Measurements from ENCODE around the gene TPRKB. TPM values are rescaled to one million over a fixed set of nuclear protein-coding genes. Genes with fewer than 3 reads are reported as not detected.
A peak's percentile ranks its signal among the peaks of the same experiment; 100 is the strongest.
"Not testable (repeated sequence)": the region's sequence is repeated elsewhere in the genome, so short reads cannot be mapped to it uniquely, and the experiment has no call there.

TPRKB gene
- total RNA-seq, 1 experiment from 2014 or later = 44.7 TPM

GRCh38 chr2:73684905-73685304 is 52.2 kb downstream of the TPRKB start:
- not testable (repeated sequence) for H3K9ac ChIP-seq (ENCODE audit: extremely low read depth, insufficient read length, low read length); H3K79me1 ChIP-seq (ENCODE audit: insufficient read depth, low read depth, low read length, poor library complexity, severe bottlenecking); H3K27ac ChIP-seq (ENCODE audit: insufficient read length, low read depth, low read length); H3K4ac ChIP-seq (ENCODE audit: low read depth, low read length); H2AFZ ChIP-seq (ENCODE audit: low read length); H2AK5ac ChIP-seq (ENCODE audit: insufficient read length, low read length); H3K4me3 Mint-ChIP-seq; H2BK120ac ChIP-seq (ENCODE audit: low read depth, low read length, poor library complexity, severe bottlenecking); H4K20me1 ChIP-seq (ENCODE audit: control insufficient read depth, insufficient read depth, insufficient read length); H2BK12ac ChIP-seq (ENCODE audit: insufficient read length, low read depth, low read length); H3K27me3 ChIP-seq (ENCODE audit: insufficient read depth, low read length); H4K91ac ChIP-seq (ENCODE audit: insufficient read length, low read depth, low read length); H2BK20ac ChIP-seq (ENCODE audit: low read depth, low read length, poor library complexity, severe bottlenecking); H3K4me1 ChIP-seq (ENCODE audit: insufficient read depth, low read length); H3K4me1 Mint-ChIP-seq; H3K36me3 Mint-ChIP-seq (ENCODE audit: insufficient read depth in 1 of 3, low read depth in 3 of 3); H3K56ac ChIP-seq (ENCODE audit: insufficient read length, low read depth, low read length); H3K4me2 ChIP-seq (ENCODE audit: insufficient read depth, insufficient read length, low read length); H3K9me3 ChIP-seq (ENCODE audit: control insufficient read depth, low read depth, low read length); H3K79me2 ChIP-seq (ENCODE audit: insufficient read depth, low read length); H2BK15ac ChIP-seq (ENCODE audit: low read depth, low read length); H3K27ac Mint-ChIP-seq; H3T11ph ChIP-seq (ENCODE audit: low read length); H3K14ac ChIP-seq (ENCODE audit: insufficient read depth, low read length); H3K18ac ChIP-seq (ENCODE audit: insufficient read length, low read depth, low read length); H3K23me2 ChIP-seq (ENCODE audit: insufficient read length, low read depth, low read length, poor library complexity, severe bottlenecking); DNase-seq; H4K5ac ChIP-seq (ENCODE audit: insufficient read length, low read depth, low read length); H3K23ac ChIP-seq (ENCODE audit: insufficient read length, low read depth, low read length); H2BK5ac ChIP-seq (ENCODE audit: insufficient read length, low read length); H4K8ac ChIP-seq (replicated peaks; ENCODE audit: insufficient read length, low read depth, low read length)
- H3K9me3 Mint-ChIP-seq = peaks cover 0 to 13% of the 10 kb centered on the region in 2 experiments; a peak in 3 of 5 replicates
- no CpG with 5 or more reads among the region's 9 CpGs for WGBS (ENCODE audit: extremely low coverage, insufficient read length, low lambda C conversion rate)
- peaks cover 41% of the 10 kb centered on the region for H3K27me3 Mint-ChIP-seq (ENCODE audit: low read depth)
- TF ChIP-seq CTCF (conservative IDR thresholded peaks at IDR 0.05) = peak; percentile 56

GRCh38 chr2:73684325-73684724 is 52.8 kb downstream of the TPRKB start:
- H3K4me1 ChIP-seq (ENCODE audit: insufficient read depth, low read length); H3K79me2 ChIP-seq (ENCODE audit: insufficient read depth, low read length); H3K9me3 ChIP-seq (ENCODE audit: control insufficient read depth, low read depth, low read length); H4K5ac ChIP-seq (ENCODE audit: insufficient read length, low read depth, low read length); H2BK5ac ChIP-seq (ENCODE audit: insufficient read length, low read length); H3K14ac ChIP-seq (ENCODE audit: insufficient read depth, low read length); H3K56ac ChIP-seq (ENCODE audit: insufficient read length, low read depth, low read length); H2BK120ac ChIP-seq (ENCODE audit: low read depth, low read length, poor library complexity, severe bottlenecking); H4K91ac ChIP-seq (ENCODE audit: insufficient read length, low read depth, low read length); H2BK20ac ChIP-seq (ENCODE audit: low read depth, low read length, poor library complexity, severe bottlenecking); H2AFZ ChIP-seq (ENCODE audit: low read length); H4K8ac ChIP-seq (replicated peaks; ENCODE audit: insufficient read length, low read depth, low read length); H3K4me2 ChIP-seq (ENCODE audit: insufficient read depth, insufficient read length, low read length); H3K9me3 Mint-ChIP-seq; H3K23me2 ChIP-seq (ENCODE audit: insufficient read length, low read depth, low read length, poor library complexity, severe bottlenecking); H2BK12ac ChIP-seq (ENCODE audit: insufficient read length, low read depth, low read length); H4K20me1 ChIP-seq (ENCODE audit: control insufficient read depth, insufficient read depth, insufficient read length); DNase-seq; H3K4me1 Mint-ChIP-seq; H3K4ac ChIP-seq (ENCODE audit: low read depth, low read length); H2AK5ac ChIP-seq (ENCODE audit: insufficient read length, low read length); H3K79me1 ChIP-seq (ENCODE audit: insufficient read depth, low read depth, low read length, poor library complexity, severe bottlenecking); H3K27ac Mint-ChIP-seq; H3K18ac ChIP-seq (ENCODE audit: insufficient read length, low read depth, low read length); H3K23ac ChIP-seq (ENCODE audit: insufficient read length, low read depth, low read length); H3K36me3 Mint-ChIP-seq (ENCODE audit: insufficient read depth in 1 of 3, low read depth in 3 of 3); H3K27ac ChIP-seq (ENCODE audit: insufficient read length, low read depth, low read length); H3K4me3 Mint-ChIP-seq; H3K27me3 ChIP-seq (ENCODE audit: insufficient read depth, low read length); H3K9ac ChIP-seq (ENCODE audit: extremely low read depth, insufficient read length, low read length); H3T11ph ChIP-seq (ENCODE audit: low read length); H2BK15ac ChIP-seq (ENCODE audit: low read depth, low read length): not testable (repeated sequence)
- peaks cover 41% of the 10 kb centered on the region for H3K27me3 Mint-ChIP-seq (ENCODE audit: low read depth)
- WGBS (ENCODE audit: extremely low coverage, insufficient read length, low lambda C conversion rate) = no CpG with 5 or more reads among the region's 1 CpG

All from H9 (cell line).